Activated CD4-positive, alpha-beta T cell treated with anti-CD3 and anti-CD28 coated beads for 36 hours (primary cell): ENCODE results near the gene FAM3A. TPM values are rescaled to one million over a fixed set of nuclear protein-coding genes. Genes with fewer than 3 reads are reported as not detected.

Experiments
- ATAC-seq: fragments of 200-7000 bp; cut with Tn5 transposase; one replicate; pipeline ENCODE4 v1.10.0; 2021; ENCODE audit warnings: mild to moderate bottlenecking, moderate library complexity
- CTCF ChIA-PET: fragments of 350-600 bp; sonication (Branson Sonifier 250); formaldehyde crosslinking; loops from one replicate; lab custom pipeline; 2021; ENCODE audit warnings: antibody characterized with exemption; lab: Charles Lee
- POLR2A ChIA-PET: fragments of 350-600 bp; sonication (Branson Sonifier 250); formaldehyde crosslinking; loops from one replicate; lab custom pipeline; 2021; ENCODE audit warnings: antibody characterized with exemption, inconsistent platforms; lab: Charles Lee
- DNase-seq: peaks from one replicate; pipeline ENCODE4 v3.0.0-alpha.2; 2020
- H3K27ac Mint-ChIP-seq: one replicate; pipeline ENCODE4 v1.8.0; 2021; ENCODE audit warnings: mixed read lengths
- H3K27me3 Mint-ChIP-seq: one replicate; pipeline ENCODE4 v1.8.0; 2021; ENCODE audit warnings: mixed read lengths
- H3K36me3 Mint-ChIP-seq: one replicate; pipeline ENCODE4 v1.8.0; 2021; ENCODE audit warnings: low read depth, mixed read lengths
- H3K4me1 Mint-ChIP-seq: one replicate; pipeline ENCODE4 v1.8.0; 2021; ENCODE audit warnings: mixed read lengths
- H3K4me3 Mint-ChIP-seq: one replicate; pipeline ENCODE4 v1.8.0; 2021; ENCODE audit warnings: mild to moderate bottlenecking, moderate library complexity, mixed read lengths
- H3K9me3 Mint-ChIP-seq: one replicate; pipeline ENCODE4 v1.8.0; 2021; ENCODE audit warnings: low read depth, mixed read lengths
- intact Hi-C, 2 experiments: fragments of 100-400 bp; cut with DNase I in 1 of 2; cut with micrococcal nuclease in 1 of 2; formaldehyde crosslinking; loops; one replicate each; pipeline versions ENCODE4 v1.14.2 to v1.15.1; 2022 to 2024; cut with DNase I, micrococcal nuclease
- total RNA-seq, 2 experiments: library from RNA; stranded (reverse); gene quantifications; one replicate each; pipeline ENCODE4 v1.2.3, GENCODE V29; 2021

The FAM3A gene
- total RNA-seq, 2 experiments from 2014 or later: 27.6 to 30.5 TPM

DNA sequence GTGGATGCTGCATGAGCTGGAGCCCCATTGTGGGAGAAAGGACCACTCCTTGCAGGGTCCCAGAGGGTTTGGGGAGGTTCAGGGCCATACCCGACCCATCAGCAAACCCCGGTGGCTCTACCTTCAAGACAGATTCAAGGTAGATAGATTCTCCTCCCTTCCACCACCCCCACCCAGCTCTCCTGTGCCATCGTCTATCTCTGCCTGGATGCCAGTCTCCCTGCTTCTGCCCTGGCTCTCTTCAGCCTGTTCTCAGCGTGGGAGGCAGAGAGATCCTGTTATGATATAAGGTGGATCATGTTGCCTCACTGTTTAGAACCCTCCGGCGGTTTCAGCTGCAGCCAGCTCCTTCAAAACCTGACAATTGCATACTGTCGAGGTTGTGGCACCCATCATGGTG, 42.3 kb downstream of the FAM3A start:
- ATAC-seq (no peak), DNase-seq (no peak)
- ChIA-PET CTCF (no interaction called here), POLR2A (no interaction called here)
- Mint-ChIP-seq H3K9me3 (no peaks in the 10 kb centered on the region), H3K4me1 (peaks cover 14% of the 10 kb centered on the region), H3K36me3 (peaks cover 5% of the 10 kb centered on the region), H3K27me3 (no peaks in the 10 kb centered on the region), H3K4me3 (no peak overlapping the region), H3K27ac (no peak overlapping the region)
- intact Hi-C loops: no loop called here

- POLR2A ChIA-PET: no interaction called here
- CTCF ChIA-PET: no interaction called here
- no peaks in the 10 kb centered on the region for H3K9me3 Mint-ChIP-seq
- peaks cover 13% of the 10 kb centered on the region for H3K4me1 Mint-ChIP-seq
- H3K4me3 Mint-ChIP-seq: no peak overlapping the region
- no peak for ATAC-seq
- no peak for DNase-seq
- peaks cover 5% of the 10 kb centered on the region for H3K36me3 Mint-ChIP-seq
- H3K27me3 Mint-ChIP-seq: no peaks in the 10 kb centered on the region
- intact Hi-C loops: no loop called here
- H3K27ac Mint-ChIP-seq: no peak overlapping the region
These were observed 43.1 kb downstream of the FAM3A start for GRCh38 chrX:154472685-154473632.

DNA sequence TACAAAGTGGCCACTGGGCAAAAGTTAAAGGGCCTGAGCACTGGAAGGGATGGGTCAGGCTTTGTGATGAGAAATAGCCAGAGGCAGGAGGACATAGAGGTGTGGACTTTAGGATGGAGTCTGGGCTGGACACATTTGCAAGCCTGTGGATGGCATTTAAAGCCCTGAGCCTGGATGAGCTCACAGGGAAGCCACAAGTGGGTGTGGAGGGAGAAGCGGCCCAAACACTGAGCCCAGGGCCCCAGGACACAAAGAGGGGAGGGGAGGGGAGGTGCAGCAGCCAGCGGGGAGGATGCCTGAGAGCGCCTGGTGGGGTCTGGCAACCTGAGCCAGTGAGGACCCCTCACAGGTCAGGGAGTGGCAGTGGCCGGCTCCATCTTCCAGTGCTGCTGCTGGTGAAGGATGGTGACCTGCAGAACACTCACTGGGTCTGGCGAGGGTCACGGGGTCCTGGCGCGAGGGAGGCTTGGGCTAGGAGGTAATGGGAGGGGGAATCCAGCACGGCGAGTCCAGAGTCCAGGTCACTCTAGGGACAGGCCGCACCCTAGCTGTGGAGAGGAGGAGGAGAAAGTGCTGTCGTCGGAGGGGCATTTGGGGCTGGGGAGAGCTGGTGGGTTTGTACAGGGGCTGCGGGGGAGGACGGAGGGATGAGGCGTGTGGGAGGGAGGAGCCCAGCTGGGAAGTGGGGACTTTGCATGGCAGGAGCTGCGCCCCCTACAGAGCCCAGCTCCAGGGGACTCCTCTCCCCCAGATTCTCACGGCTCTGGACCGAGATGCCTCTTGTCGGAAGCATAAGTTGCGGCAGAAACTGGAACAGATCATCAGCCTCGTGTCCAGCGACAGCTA, 44.0 kb downstream of the FAM3A start:
- ChIA-PET CTCF (no interaction called here), POLR2A (no interaction called here)
- ATAC-seq (no peak), DNase-seq (no peak)
- Mint-ChIP-seq H3K36me3 (peaks cover 5% of the 10 kb centered on the region), H3K9me3 (no peaks in the 10 kb centered on the region), H3K4me3 (no peak overlapping the region), H3K4me1 (peaks cover 4% of the 10 kb centered on the region), H3K27me3 (no peaks in the 10 kb centered on the region), H3K27ac (no peak overlapping the region)
- intact Hi-C loops: no loop called here

DNA sequence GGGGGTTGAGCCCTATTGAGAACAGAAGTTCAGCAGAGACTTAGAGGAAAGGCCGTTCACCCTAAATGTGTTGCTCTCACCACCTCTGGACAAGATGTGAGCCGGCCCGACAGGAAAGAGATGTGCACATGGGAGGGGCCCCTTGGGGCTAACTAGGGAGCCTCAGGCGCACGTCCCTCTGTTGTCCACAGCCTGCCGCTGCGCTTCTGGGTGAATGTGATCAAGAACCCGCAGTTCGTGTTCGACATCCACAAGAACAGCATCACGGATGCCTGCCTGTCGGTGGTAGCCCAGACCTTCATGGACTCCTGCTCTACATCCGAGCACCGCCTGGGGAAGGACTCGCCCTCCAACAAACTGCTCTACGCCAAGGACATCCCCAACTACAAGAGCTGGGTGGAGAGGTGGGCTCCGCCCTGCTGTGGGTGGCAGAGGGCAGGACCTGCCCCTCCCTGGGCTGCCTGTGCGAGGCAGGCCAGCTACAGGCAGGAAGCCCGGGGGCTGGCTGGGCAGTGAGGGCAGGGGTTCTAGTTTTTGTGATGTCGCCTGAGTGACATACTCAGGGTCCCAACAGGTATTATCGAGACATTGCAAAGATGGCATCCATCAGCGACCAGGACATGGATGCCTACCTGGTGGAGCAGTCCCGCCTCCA, 45.0 kb downstream of the FAM3A start:
- ChIA-PET CTCF (no interaction called here), POLR2A (no interaction called here)
- H3K27me3 Mint-ChIP-seq: no peaks in the 10 kb centered on the region
- intact Hi-C loops: no loop called here
- H3K4me1 Mint-ChIP-seq: peaks cover 4% of the 10 kb centered on the region
- peaks cover 5% of the 10 kb centered on the region for H3K36me3 Mint-ChIP-seq
- no peak overlapping the region for H3K4me3 Mint-ChIP-seq
- ATAC-seq (no peak), DNase-seq (no peak)
- H3K9me3 Mint-ChIP-seq: no peaks in the 10 kb centered on the region
- H3K27ac Mint-ChIP-seq: no peak overlapping the region

DNA sequence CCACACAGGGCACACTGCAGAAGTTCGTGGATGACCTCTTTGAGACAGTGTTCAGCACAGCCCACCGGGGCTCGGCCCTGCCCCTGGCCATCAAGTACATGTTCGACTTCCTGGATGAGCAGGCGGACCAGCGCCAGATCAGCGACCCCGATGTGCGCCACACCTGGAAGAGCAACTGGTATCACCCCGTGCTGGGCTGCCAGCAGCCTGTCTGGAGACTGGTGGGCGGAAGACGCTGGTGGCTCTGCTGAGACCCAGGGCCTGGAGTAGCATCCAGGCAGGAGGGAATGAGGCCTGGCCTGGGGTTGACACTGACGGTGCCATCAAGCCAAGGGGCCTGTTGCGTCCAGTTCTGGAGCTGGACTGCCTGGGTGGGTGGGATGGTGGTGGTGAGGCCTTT, 45.6 kb downstream of the FAM3A start:
- peaks cover 2% of the 10 kb centered on the region for H3K4me1 Mint-ChIP-seq
- no peak overlapping the region for H3K27ac Mint-ChIP-seq
- no peak overlapping the region for H3K4me3 Mint-ChIP-seq
- DNase-seq (no peak), ATAC-seq (no peak)
- no peaks in the 10 kb centered on the region for H3K27me3 Mint-ChIP-seq
- peaks cover 5% of the 10 kb centered on the region for H3K36me3 Mint-ChIP-seq
- ChIA-PET POLR2A (no interaction called here), CTCF (no interaction called here)
- H3K9me3 Mint-ChIP-seq: no peaks in the 10 kb centered on the region
- intact Hi-C loops: no loop called here

GRCh38 chrX:154469880-154470279, 46.2 kb downstream of the FAM3A start:
- POLR2A ChIA-PET: no interaction called here
- CTCF ChIA-PET: no interaction called here
- H3K4me3 Mint-ChIP-seq: no peak overlapping the region
- no peak for ATAC-seq
- H3K9me3 Mint-ChIP-seq: no peaks in the 10 kb centered on the region
- peaks cover 5% of the 10 kb centered on the region for H3K36me3 Mint-ChIP-seq
- intact Hi-C loops: no loop called here
- no peaks in the 10 kb centered on the region for H3K27me3 Mint-ChIP-seq
- no peaks in the 10 kb centered on the region for H3K4me1 Mint-ChIP-seq
- DNase-seq: no peak
- no peak overlapping the region for H3K27ac Mint-ChIP-seq

- no peak for DNase-seq
- CTCF ChIA-PET: interaction anchor here (0.7 kb wide), 1 partner anchor 269 kb away, joined by 3 read pairs; no protein-coding TSS in a partner anchor
- Mint-ChIP-seq H3K27ac (no peak overlapping the region), H3K9me3 (no peaks in the 10 kb centered on the region), H3K27me3 (no peaks in the 10 kb centered on the region), H3K4me1 (no peaks in the 10 kb centered on the region), H3K4me3 (no peak overlapping the region), H3K36me3 (peaks cover 5% of the 10 kb centered on the region)
- ATAC-seq: no peak
- intact Hi-C loops: no loop called here
- POLR2A ChIA-PET: no interaction called here
These were observed 46.9 kb downstream of the FAM3A start for GRCh38 chrX:154469114-154469513.

- DNase-seq (no peak), ATAC-seq (no peak)
- ChIA-PET CTCF (interaction anchor here (0.7 to 1.0 kb wide), 2 partner anchors 9 to 270 kb away, joined by 3 to 4 read pairs; no protein-coding TSS in a partner anchor), POLR2A (no interaction called here)
- Mint-ChIP-seq H3K36me3 (peaks cover 3% of the 10 kb centered on the region), H3K9me3 (no peaks in the 10 kb centered on the region), H3K4me3 (no peak overlapping the region), H3K4me1 (no peaks in the 10 kb centered on the region), H3K27me3 (no peaks in the 10 kb centered on the region), H3K27ac (no peak overlapping the region)
- intact Hi-C loops: no loop called here
These were observed 47.8 kb downstream of the FAM3A start for GRCh38 chrX:154468217-154468616.

DNA sequence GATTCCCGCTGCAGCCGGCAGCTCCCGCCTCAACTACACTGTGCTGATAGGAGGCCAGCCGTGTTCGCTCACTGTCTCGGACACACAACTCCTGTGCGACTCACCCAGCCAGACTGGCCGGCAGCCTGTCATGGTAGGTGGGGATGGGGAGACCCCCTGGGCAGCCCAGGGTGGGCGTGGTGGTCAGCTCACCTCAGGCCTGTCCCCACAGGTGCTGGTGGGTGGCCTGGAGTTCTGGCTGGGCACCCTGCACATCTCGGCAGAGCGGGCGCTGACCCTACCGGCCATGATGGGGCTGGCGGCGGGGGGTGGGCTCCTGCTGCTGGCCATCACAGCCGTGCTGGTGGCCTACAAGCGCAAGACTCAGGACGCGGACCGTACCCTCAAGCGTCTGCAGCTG, 48.5 kb downstream of the FAM3A start:
- Mint-ChIP-seq H3K27ac (no peak overlapping the region), H3K27me3 (no peaks in the 10 kb centered on the region), H3K9me3 (no peaks in the 10 kb centered on the region), H3K4me1 (no peaks in the 10 kb centered on the region), H3K36me3 (peaks cover 3% of the 10 kb centered on the region), H3K4me3 (no peak overlapping the region)
- DNase-seq: no peak
- ChIA-PET CTCF (no interaction called here), POLR2A (no interaction called here)
- intact Hi-C loops: no loop called here
- no peak for ATAC-seq

- peaks cover 3% of the 10 kb centered on the region for H3K36me3 Mint-ChIP-seq
- H3K4me1 Mint-ChIP-seq: no peaks in the 10 kb centered on the region
- no peak overlapping the region for H3K4me3 Mint-ChIP-seq
- ChIA-PET POLR2A (no interaction called here), CTCF (no interaction called here)
- intact Hi-C loops: no loop called here
- H3K9me3 Mint-ChIP-seq: no peaks in the 10 kb centered on the region
- no peaks in the 10 kb centered on the region for H3K27me3 Mint-ChIP-seq
- DNase-seq (no peak), ATAC-seq (no peak)
- no peak overlapping the region for H3K27ac Mint-ChIP-seq
These were observed 49.1 kb downstream of the FAM3A start for GRCh38 chrX:154466907-154467306.

DNA sequence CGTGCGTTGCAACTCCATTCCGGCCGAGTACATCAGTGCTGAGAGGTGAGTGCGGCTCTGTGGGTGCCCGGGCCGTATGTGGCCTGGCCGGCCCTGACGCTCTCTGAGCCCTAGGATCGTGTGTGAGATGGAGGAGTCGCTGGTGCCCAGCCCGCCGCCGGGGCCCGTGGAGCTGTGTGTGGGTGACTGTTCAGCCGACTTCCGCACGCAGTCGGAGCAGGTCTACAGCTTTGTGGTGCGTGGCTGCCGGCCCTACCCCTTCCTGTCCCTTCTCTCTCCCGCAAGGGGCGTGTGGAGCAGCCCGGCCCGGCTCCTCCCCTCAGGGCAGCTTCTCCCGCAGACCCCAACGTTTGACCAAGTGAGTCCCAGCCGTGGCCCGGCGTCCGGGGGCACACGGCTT, 50.0 kb downstream of the FAM3A start:
- Mint-ChIP-seq H3K4me3 (no peak overlapping the region), H3K36me3 (no peaks in the 10 kb centered on the region), H3K27ac (no peak overlapping the region), H3K9me3 (no peaks in the 10 kb centered on the region), H3K4me1 (no peaks in the 10 kb centered on the region), H3K27me3 (no peaks in the 10 kb centered on the region)
- DNase-seq (no peak), ATAC-seq (no peak)
- POLR2A ChIA-PET: no interaction called here
- CTCF ChIA-PET: no interaction called here
- intact Hi-C loops: no loop called here
